ENCODE results near the gene DDX39A.

DNA sequence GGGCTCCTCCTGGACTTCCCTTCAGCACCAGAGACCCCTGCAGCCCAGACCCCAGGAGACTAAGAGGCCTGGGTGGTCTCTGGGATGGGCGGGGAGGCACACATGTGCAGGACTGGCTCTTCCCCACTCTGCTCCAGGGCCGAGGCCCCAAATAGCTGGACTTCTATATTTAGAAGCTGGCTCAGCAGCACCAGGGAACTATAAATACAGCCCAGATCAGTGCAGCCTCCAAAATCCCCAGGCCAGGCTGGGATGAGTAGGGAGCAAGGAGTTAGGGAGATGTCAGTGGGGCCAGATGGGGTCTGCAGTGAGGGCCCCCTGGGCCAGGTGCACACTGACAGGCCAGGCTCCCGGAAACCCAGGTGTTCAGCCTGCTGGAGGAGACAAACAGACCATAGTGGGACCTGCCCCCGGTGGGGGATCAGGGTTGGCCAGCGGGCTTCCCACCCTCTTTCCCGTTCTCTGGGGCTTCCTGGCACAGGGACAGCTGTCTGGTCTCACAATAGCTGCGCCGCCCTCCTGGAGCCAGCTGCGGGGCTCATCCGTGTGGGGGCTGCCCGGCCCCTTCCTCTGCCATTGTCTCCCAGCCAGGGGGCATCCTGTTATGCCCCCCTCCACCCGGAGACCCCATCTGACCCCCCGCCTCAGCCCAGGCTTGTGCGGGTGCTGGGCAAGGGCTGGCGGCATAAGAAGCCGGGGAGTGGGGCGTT, 43.4 kb downstream of the DDX39A start:
- TF ChIP-seq, protein P1, sequence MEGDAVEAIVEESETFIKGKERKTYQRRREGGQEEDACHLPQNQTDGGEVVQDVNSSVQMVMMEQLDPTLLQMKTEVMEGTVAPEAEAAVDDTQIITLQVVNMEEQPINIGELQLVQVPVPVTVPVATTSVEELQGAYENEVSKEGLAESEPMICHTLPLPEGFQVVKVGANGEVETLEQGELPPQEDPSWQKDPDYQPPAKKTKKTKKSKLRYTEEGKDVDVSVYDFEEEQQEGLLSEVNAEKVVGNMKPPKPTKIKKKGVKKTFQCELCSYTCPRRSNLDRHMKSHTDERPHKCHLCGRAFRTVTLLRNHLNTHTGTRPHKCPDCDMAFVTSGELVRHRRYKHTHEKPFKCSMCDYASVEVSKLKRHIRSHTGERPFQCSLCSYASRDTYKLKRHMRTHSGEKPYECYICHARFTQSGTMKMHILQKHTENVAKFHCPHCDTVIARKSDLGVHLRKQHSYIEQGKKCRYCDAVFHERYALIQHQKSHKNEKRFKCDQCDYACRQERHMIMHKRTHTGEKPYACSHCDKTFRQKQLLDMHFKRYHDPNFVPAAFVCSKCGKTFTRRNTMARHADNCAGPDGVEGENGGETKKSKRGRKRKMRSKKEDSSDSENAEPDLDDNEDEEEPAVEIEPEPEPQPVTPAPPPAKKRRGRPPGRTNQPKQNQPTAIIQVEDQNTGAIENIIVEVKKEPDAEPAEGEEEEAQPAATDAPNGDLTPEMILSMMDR (IDR thresholded peaks at IDR 0.05) = peak in 1 of 12 donors; percentile 5
- peak; percentile 65 to 95 for TF ChIP-seq POLR2A (IDR thresholded peaks at IDR 0.05)

Measured in heart left ventricle (tissue), 13 donors.